B cell (primary cell): ENCODE data around the gene CENPQ. TPM values are rescaled to one million over a fixed set of nuclear protein-coding genes. Genes with fewer than 3 reads are reported as not detected.

Source experiments
- ATAC-seq: fragments of 200-7000 bp; cut with Tn5 transposase; one replicate; pipeline ENCODE4 v1.10.0; 2021; ENCODE audit warnings: low read depth, mild to moderate bottlenecking, moderate number of reproducible peaks, moderate library complexity
- CTCF ChIA-PET: fragments of 350-600 bp; sonication (Branson Sonifier 250); formaldehyde crosslinking; loops from one replicate; lab custom pipeline; 2021; ENCODE audit warnings: antibody characterized with exemption, inconsistent platforms; lab: Charles Lee
- POLR2A ChIA-PET: fragments of 350-600 bp; sonication (Branson Sonifier 250); formaldehyde crosslinking; loops from one replicate; lab custom pipeline; 2021; ENCODE audit warnings: antibody characterized with exemption; lab: Charles Lee
- DNase-seq: peaks from one replicate; pipeline ENCODE4 v3.0.0; 2013
- H2AFZ ChIP-seq: 2 replicates; pipeline ENCODE4 v1.6.1; 2012; ENCODE audit warnings: mild to moderate bottlenecking, low read depth, low read length; ENCODE audit not compliant: insufficient read depth, poor library complexity, severe bottlenecking
- H3K27ac ChIP-seq, 2 donors: 1 replicate in 1 of 2; 2 replicates in 1 of 2; pipeline ENCODE4 v1.5.1; 2012 to 2013; ENCODE audit warnings: low read length in 2 of 2, mild to moderate bottlenecking in 2 of 2, moderate library complexity in 1 of 2
- H3K27me3 ChIP-seq, 4 experiments: fragments of 200-600 bp in 1 of 4; sonication (generic) in 1 of 4; replicated peaks in 1 of 4; 1 replicate in 2 of 4; 2 replicates in 2 of 4; pipeline versions ENCODE4 v1.6.1 to v1.7.0; 2013 to 2016; ENCODE audit warnings: low read length in 3 of 4, mild to moderate bottlenecking in 2 of 4, mixed read lengths in 1 of 4, moderate library complexity in 1 of 4; ENCODE audit not compliant: insufficient read depth in 4 of 4, control insufficient read depth in 3 of 4; ENCODE audit errors: control extremely low read depth in 1 of 4
- H3K36me3 ChIP-seq, 2 experiments: replicated peaks in 1 of 2; 1 replicate in 1 of 2; 2 replicates in 1 of 2; pipeline versions ENCODE4 v1.6.1 to v1.7.1; 2013; ENCODE audit warnings: low read length in 1 of 2; ENCODE audit not compliant: insufficient read depth in 2 of 2, control insufficient read depth in 1 of 2; ENCODE audit errors: control extremely low read depth in 1 of 2, extremely low read depth in 1 of 2
- H3K4me1 ChIP-seq, 2 donors: fragments of 200-600 bp in 1 of 2; sonication (generic) in 1 of 2; 1 replicate in 1 of 2; 2 replicates in 1 of 2; pipeline versions ENCODE4 v1.5.1 to v1.6.1; 2013 to 2017; ENCODE audit warnings: low read length in 2 of 2; ENCODE audit not compliant: control insufficient read depth in 2 of 2, insufficient read depth in 2 of 2
- H3K4me2 ChIP-seq: replicated peaks from 2 replicates; pipeline ENCODE3; 2012; ENCODE audit warnings: mild to moderate bottlenecking, low read depth, low read length; ENCODE audit not compliant: poor library complexity, severe bottlenecking
- H3K4me3 ChIP-seq, 5 experiments: fragments of 200-600 bp in 1 of 5; sonication (generic) in 1 of 5; 1 replicate in 3 of 5; 2 replicates in 2 of 5; pipeline versions ENCODE4 v1.5.1 to v1.7.0; 2011 to 2016; ENCODE audit warnings: low read length in 4 of 5, mild to moderate bottlenecking in 4 of 5, low read depth in 2 of 5, control low read depth in 1 of 5, moderate library complexity in 1 of 5; ENCODE audit not compliant: insufficient read depth in 1 of 5; ENCODE audit errors: control extremely low read depth in 1 of 5, extremely low read depth in 1 of 5
- H3K79me2 ChIP-seq: fragments of 200-600 bp; sonication (generic); one replicate; pipeline ENCODE4 v1.6.0; 2016; ENCODE audit warnings: low read length; ENCODE audit not compliant: control insufficient read depth, insufficient read depth
- H3K9ac ChIP-seq: fragments of 200-600 bp; sonication (generic); 2 replicates; pipeline ENCODE4 v1.6.1; 2017; ENCODE audit warnings: mild to moderate bottlenecking, low read length, moderate library complexity
- H3K9me3 ChIP-seq, 3 donors: one replicate each; pipeline versions ENCODE4 v1.6.1 to v1.7.1; 2013; ENCODE audit warnings: low read length in 2 of 3; ENCODE audit not compliant: control insufficient read depth in 2 of 3, insufficient read depth in 1 of 3; ENCODE audit errors: control extremely low read depth in 1 of 3
- H4K20me1 ChIP-seq: 2 replicates; pipeline ENCODE4 v1.6.0; 2012; ENCODE audit warnings: mild to moderate bottlenecking, low read length; ENCODE audit not compliant: insufficient read depth, control insufficient read depth, poor library complexity, severe bottlenecking
- H3K27ac Mint-ChIP-seq: one replicate; pipeline ENCODE4 v1.8.0; 2021; ENCODE audit warnings: mixed read lengths
- H3K27me3 Mint-ChIP-seq: one replicate; pipeline ENCODE4 v1.8.0; 2021; ENCODE audit warnings: mixed read lengths
- H3K4me1 Mint-ChIP-seq: one replicate; pipeline ENCODE4 v1.8.0; 2021; ENCODE audit warnings: mixed read lengths
- H3K4me3 Mint-ChIP-seq: one replicate; pipeline ENCODE4 v1.8.0; 2021; ENCODE audit warnings: mixed read lengths
- H3K9me3 Mint-ChIP-seq: one replicate; pipeline ENCODE4 v1.8.0; 2022; ENCODE audit warnings: mixed read lengths; ENCODE audit not compliant: insufficient read depth
- EZH2 ChIP-seq: IDR thresholded peaks from 2 replicates; pipeline ENCODE4 v1.6.1; 2012; ENCODE audit warnings: borderline replicate concordance, low read depth, mild to moderate bottlenecking, moderate library complexity, low read length; ENCODE audit not compliant: insufficient read depth, poor library complexity, severe bottlenecking
- WGBS: methylation state at CpG from one replicate; pipeline ENCODE4 v1.1.5; 2013; ENCODE audit warnings: missing lambda C conversion rate; ENCODE audit not compliant: insufficient coverage; 5-methylcytosine and 5-hydroxymethylcytosine counted together
- intact Hi-C: fragments of 100-400 bp; cut with micrococcal nuclease; formaldehyde crosslinking; loops from one replicate; pipeline ENCODE4 v1.10.0; 2022
- polyA plus RNA-seq: library from polyadenylated mRNA; depleted of rRNA; stranded (reverse); fragments of >200 nt; gene quantifications from 2 replicates; pipeline ENCODE4 v1.2.3, GENCODE V29; 2012
- total RNA-seq, 2 donors: library from RNA; stranded (reverse); fragments of 120-200 nt in 1 of 2; gene quantifications; 1 replicate in 1 of 2; 2 replicates in 1 of 2; pipeline versions ENCODE4 v1.2.3 to v1.2.4, GENCODE V29; 2013 to 2022
- TF ChIP-seq, protein P1 (sequence below): fragments of 200-600 bp; IDR thresholded peaks from one replicate; pipeline ENCODE4 v1.8.0; 2022; ENCODE audit warnings: antibody characterized with exemption, mild to moderate bottlenecking

The CENPQ gene
- total and polyA plus RNA-seq, 2 donors (not counting 1 experiment from before 2014, with no cell fraction given) = 3.3 to 6.6 TPM

DNA sequence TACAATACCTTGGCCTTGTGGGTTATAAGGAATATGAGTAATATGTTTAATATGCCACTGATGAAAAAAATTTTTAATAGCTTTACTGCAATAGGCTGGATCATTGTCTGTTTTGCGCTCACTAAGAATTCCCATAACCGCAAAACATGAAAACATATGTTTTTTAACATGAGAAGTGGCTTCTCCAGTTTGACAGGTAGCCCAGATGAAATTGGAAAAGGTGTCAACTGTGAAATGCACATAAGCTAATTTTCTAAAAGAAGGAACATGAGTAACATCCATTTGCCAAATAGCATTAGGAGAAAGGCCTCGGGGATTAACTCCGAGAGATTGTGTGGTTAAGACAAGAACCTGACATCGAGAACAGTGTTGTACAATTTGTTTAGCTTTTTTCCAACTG lies 41.5 kb downstream of the CENPQ start:
- H3K27me3 Mint-ChIP-seq = peaks cover 10% of the 10 kb centered on the region
- intact Hi-C loops = no loop called here
- H3K36me3 ChIP-seq = no peaks in the 10 kb centered on the region
- H3K4me1 Mint-ChIP-seq = no peaks in the 10 kb centered on the region
- TF ChIP-seq, protein P1, sequence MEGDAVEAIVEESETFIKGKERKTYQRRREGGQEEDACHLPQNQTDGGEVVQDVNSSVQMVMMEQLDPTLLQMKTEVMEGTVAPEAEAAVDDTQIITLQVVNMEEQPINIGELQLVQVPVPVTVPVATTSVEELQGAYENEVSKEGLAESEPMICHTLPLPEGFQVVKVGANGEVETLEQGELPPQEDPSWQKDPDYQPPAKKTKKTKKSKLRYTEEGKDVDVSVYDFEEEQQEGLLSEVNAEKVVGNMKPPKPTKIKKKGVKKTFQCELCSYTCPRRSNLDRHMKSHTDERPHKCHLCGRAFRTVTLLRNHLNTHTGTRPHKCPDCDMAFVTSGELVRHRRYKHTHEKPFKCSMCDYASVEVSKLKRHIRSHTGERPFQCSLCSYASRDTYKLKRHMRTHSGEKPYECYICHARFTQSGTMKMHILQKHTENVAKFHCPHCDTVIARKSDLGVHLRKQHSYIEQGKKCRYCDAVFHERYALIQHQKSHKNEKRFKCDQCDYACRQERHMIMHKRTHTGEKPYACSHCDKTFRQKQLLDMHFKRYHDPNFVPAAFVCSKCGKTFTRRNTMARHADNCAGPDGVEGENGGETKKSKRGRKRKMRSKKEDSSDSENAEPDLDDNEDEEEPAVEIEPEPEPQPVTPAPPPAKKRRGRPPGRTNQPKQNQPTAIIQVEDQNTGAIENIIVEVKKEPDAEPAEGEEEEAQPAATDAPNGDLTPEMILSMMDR = no peak
- TF ChIP-seq EZH2 = no peak
- WGBS = 80% methylated on average over 1 of the region's 5 CpGs
- H3K4me1 ChIP-seq = no peaks in the 10 kb centered on the region
- ChIA-PET CTCF (no interaction called here), POLR2A (no interaction called here)
- H3K27ac ChIP-seq = no peak overlapping the region
- no peak overlapping the region for H3K4me3 Mint-ChIP-seq
- H4K20me1 ChIP-seq = no peaks in the 10 kb centered on the region
- H3K9me3 ChIP-seq = no peaks in the 10 kb centered on the region
- H3K79me2 ChIP-seq = no peaks in the 10 kb centered on the region
- H3K27me3 ChIP-seq = peaks cover 0 to 3% (median under 1%) of the 10 kb centered on the region in 4 experiments
- H3K9me3 Mint-ChIP-seq = no peaks in the 10 kb centered on the region
- no peak overlapping the region for H3K4me3 ChIP-seq
- no peak overlapping the region for H3K27ac Mint-ChIP-seq
- DNase-seq (no peak), ATAC-seq (no peak)
- no peak overlapping the region for H2AFZ ChIP-seq
- H3K9ac ChIP-seq = no peak overlapping the region
- H3K4me2 ChIP-seq = no peak overlapping the region

DNA sequence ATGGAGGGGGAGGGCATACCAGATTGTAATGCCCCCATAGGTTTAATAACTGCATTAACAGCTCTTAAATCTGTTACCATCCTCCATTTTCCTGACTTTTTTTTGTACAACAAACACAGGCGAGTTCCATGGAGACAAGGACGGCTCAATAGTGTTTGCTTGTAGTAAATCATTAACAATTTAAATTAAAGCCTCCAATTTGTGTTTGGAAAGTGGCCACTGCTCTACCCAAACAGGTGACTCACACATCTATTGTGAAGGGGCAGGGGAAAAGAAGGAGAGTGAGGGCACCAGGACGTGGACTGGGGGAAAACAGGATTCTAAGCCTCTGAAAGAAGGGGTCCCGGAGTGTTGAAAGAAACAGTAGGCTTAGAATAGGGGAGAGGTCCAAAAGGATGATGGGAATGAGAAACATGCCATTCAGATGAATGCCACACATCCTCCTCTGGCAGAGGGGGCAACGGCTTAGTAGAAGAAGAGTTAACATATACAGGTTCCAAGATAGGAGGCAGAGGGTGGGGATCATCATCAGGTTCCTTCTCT lies 43.5 kb downstream of the CENPQ start:
- Histone ChIP-seq H3K4me1 (no peaks in the 10 kb centered on the region), H3K79me2 (no peaks in the 10 kb centered on the region), H3K9ac (no peak overlapping the region), H3K27ac (no peak overlapping the region), H3K4me2 (no peak overlapping the region), H3K27me3 (peaks cover 0 to 3% (median 0%) of the 10 kb centered on the region in 4 experiments), H4K20me1 (no peaks in the 10 kb centered on the region), H2AFZ (no peak overlapping the region), H3K36me3 (no peaks in the 10 kb centered on the region), H3K4me3 (no peak overlapping the region), H3K9me3 (no peaks in the 10 kb centered on the region)
- POLR2A ChIA-PET = no interaction called here
- H3K9me3 Mint-ChIP-seq = no peaks in the 10 kb centered on the region
- intact Hi-C loops = no loop called here
- WGBS = no CpG with 5 or more reads among the region's 5 CpGs
- no peaks in the 10 kb centered on the region for H3K4me1 Mint-ChIP-seq
- ATAC-seq (no peak), DNase-seq (no peak)
- CTCF ChIA-PET = no interaction called here
- TF ChIP-seq, protein P1 = no peak
- no peak for TF ChIP-seq EZH2
- no peak overlapping the region for H3K27ac Mint-ChIP-seq
- H3K27me3 Mint-ChIP-seq = peaks cover 10% of the 10 kb centered on the region
- no peak overlapping the region for H3K4me3 Mint-ChIP-seq
